ENCODE measurements around the gene RBM20.

- TF ChIP-seq CTCF (IDR thresholded peaks at IDR 0.05 in 4 of 5, conservative IDR thresholded peaks at IDR 0.05 in 1 of 5) (no peak), POLR2A (IDR thresholded peaks at IDR 0.05) (no peak)
Measured at GRCh38 chr10:110657973-110658691, 14.0 kb downstream of the RBM20 start.
